ENCODE measurements around the gene ALOX5AP. TPM values are rescaled to one million over a fixed set of nuclear protein-coding genes. Genes with fewer than 3 reads are reported as not detected.

The ALOX5AP gene
- total RNA-seq, 1 donor from 2014 or later: 7.2 TPM

- Histone ChIP-seq H3K27ac (replicated peaks) (no peak overlapping the region), H3K9me3 (replicated peaks) (no peaks in the 10 kb centered on the region), H3K36me3 (no peaks in the 10 kb centered on the region), H3K27me3 (ENCODE audit: low read depth) (no peaks in the 10 kb centered on the region), H3K4me1 (peaks cover 21% of the 10 kb centered on the region), H3K4me3 (no peak overlapping the region)
- DNase-seq: no peak
- no peak for TF ChIP-seq CTCF (IDR thresholded peaks at IDR 0.05; ENCODE audit: borderline replicate concordance)
- intact Hi-C loops (cut with micrococcal nuclease): no loop called here
These were observed 24.0 kb upstream of the ALOX5AP start for GRCh38 chr13:30711375-30711774.

- H3K4me1 ChIP-seq: peaks cover 26% of the 10 kb centered on the region
These were observed 23.5 kb upstream of the ALOX5AP start for GRCh38 chr13:30711837-30712236.

GRCh38 chr13:30712536-30713532 lies 22.5 kb upstream of the ALOX5AP start:
- H3K27ac ChIP-seq (replicated peaks): no peak overlapping the region
- DNase-seq: no peak

More at GRCh38 chr13:30711837-30712236, 23.5 kb upstream of the ALOX5AP start:
- H3K4me3 ChIP-seq: no peak overlapping the region
- H3K27me3 ChIP-seq (ENCODE audit: low read depth): no peaks in the 10 kb centered on the region
- H3K9me3 ChIP-seq (replicated peaks): no peaks in the 10 kb centered on the region
- DNase-seq: no peak
- no peaks in the 10 kb centered on the region for H3K36me3 ChIP-seq
- intact Hi-C loops (cut with micrococcal nuclease): no loop called here
- H3K27ac ChIP-seq (replicated peaks): no peak overlapping the region
- TF ChIP-seq CTCF (IDR thresholded peaks at IDR 0.05; ENCODE audit: borderline replicate concordance): no peak

GRCh38 chr13:30714629-30715371 lies 20.5 kb upstream of the ALOX5AP start:
- intact Hi-C loops (cut with micrococcal nuclease): no loop called here
- no peak overlapping the region for H3K27ac ChIP-seq (replicated peaks)

More at GRCh38 chr13:30712536-30713532, 22.5 kb upstream of the ALOX5AP start:
- Histone ChIP-seq H3K9me3 (replicated peaks) (no peaks in the 10 kb centered on the region), H3K36me3 (no peaks in the 10 kb centered on the region), H3K27me3 (ENCODE audit: low read depth) (no peaks in the 10 kb centered on the region), H3K4me1 (peaks cover 26% of the 10 kb centered on the region), H3K4me3 (no peak overlapping the region)
- intact Hi-C loops (cut with micrococcal nuclease): no loop called here
- no peak for TF ChIP-seq CTCF (IDR thresholded peaks at IDR 0.05; ENCODE audit: borderline replicate concordance)

More at GRCh38 chr13:30714629-30715371, 20.5 kb upstream of the ALOX5AP start:
- no peaks in the 10 kb centered on the region for H3K27me3 ChIP-seq (ENCODE audit: low read depth)
- DNase-seq: no peak
- H3K9me3 ChIP-seq (replicated peaks): no peaks in the 10 kb centered on the region
- no peaks in the 10 kb centered on the region for H3K36me3 ChIP-seq
- H3K4me3 ChIP-seq: no peak overlapping the region
- peaks cover 26% of the 10 kb centered on the region for H3K4me1 ChIP-seq
- TF ChIP-seq CTCF (IDR thresholded peaks at IDR 0.05; ENCODE audit: borderline replicate concordance): no peak
